K562 (cell line): ENCODE results near the gene TOR1A. TPM values are rescaled to one million over a fixed set of nuclear protein-coding genes. Genes with fewer than 3 reads are reported as not detected.

Experiments used
- FOXK2 ChIP-seq, 2 experiments: fragments of 450-650 bp; IDR thresholded peaks in 1 of 2; conservative IDR thresholded peaks in 1 of 2; 2 replicates each; pipeline ENCODE4 v1.6.1; 2016; ENCODE audit warnings: low read depth in 2 of 2, mild to moderate bottlenecking in 1 of 2
- FUS ChIP-seq: fragments of 200-400 bp; formaldehyde crosslinking; optimal IDR thresholded peaks from 2 replicates; pipeline ENCODE3; 2017; ENCODE audit warnings: low read depth, low read length
- MEF2A ChIP-seq: IDR thresholded peaks from 2 replicates; pipeline ENCODE4 v1.6.1; 2011; ENCODE audit warnings: low read depth, mild to moderate bottlenecking, low read length, moderate library complexity; ENCODE audit not compliant: control insufficient read depth
- MEIS2 ChIP-seq: fragments of 450-650 bp; IDR thresholded peaks from 2 replicates; pipeline ENCODE4 v1.6.1; 2014; ENCODE audit warnings: mild to moderate bottlenecking; ENCODE audit not compliant: partially characterized antibody
- MXI1 ChIP-seq: IDR thresholded peaks from 2 replicates; pipeline ENCODE4 v1.6.1; 2011; ENCODE audit warnings: low read depth, mild to moderate bottlenecking, improper control_type of control experiment, low read length
- NONO ChIP-seq, 2 experiments: fragments of 200-400 bp in 1 of 2; fragments of 450-650 bp in 1 of 2; formaldehyde crosslinking in 1 of 2; IDR thresholded peaks; 2 replicates each; pipeline ENCODE4 v1.6.1; 2017; ENCODE audit warnings: low read depth in 2 of 2, mild to moderate bottlenecking in 2 of 2, moderate library complexity in 2 of 2, low read length in 1 of 2
- RBFOX2 ChIP-seq: fragments of 200-400 bp; formaldehyde crosslinking; IDR thresholded peaks from 2 replicates; pipeline ENCODE4 v1.6.1; 2017; ENCODE audit warnings: low read depth, mild to moderate bottlenecking, low read length, moderate library complexity
- SAP30 ChIP-seq: fragments of 200-600 bp; sonication (generic); IDR thresholded peaks from 2 replicates; pipeline ENCODE4 v1.6.1; 2012; ENCODE audit warnings: borderline replicate concordance, low read depth, mild to moderate bottlenecking, moderate library complexity, low read length, control low read depth, inconsistent platforms; ENCODE audit not compliant: insufficient read depth, poor library complexity, severe bottlenecking
- TEAD1 ChIP-seq, 2 experiments: fragments of 450-650 bp in 1 of 2; sonication (generic) in 1 of 2; formaldehyde crosslinking; IDR thresholded peaks; 2 replicates each; pipeline versions ENCODE4 v1.4.0 to v1.8.0; 2020 to 2022; ENCODE audit warnings: mild to moderate bottlenecking in 2 of 2, missing genetic modification reagents in 1 of 2
- ZEB2 ChIP-seq: fragments of 450-650 bp; IDR thresholded peaks from 2 replicates; pipeline ENCODE4 v1.6.1; 2016
- ZFP1 ChIP-seq: fragments of 450-650 bp; formaldehyde crosslinking; IDR thresholded peaks from 2 replicates; pipeline ENCODE4 v1.4.0; 2020; ENCODE audit warnings: mild to moderate bottlenecking, mixed read lengths
- ZNF3 ChIP-seq: fragments of 250-450 bp; sonication (Bioruptor Pico); IDR thresholded peaks from 2 replicates; pipeline ENCODE4 v1.5.0; 2021; ENCODE audit warnings: mild to moderate bottlenecking, moderate library complexity
- ZNF695 ChIP-seq: fragments of 450-650 bp; formaldehyde crosslinking; IDR thresholded peaks from 2 replicates; pipeline ENCODE4 v1.4.0; 2020; ENCODE audit warnings: mild to moderate bottlenecking, moderate library complexity
- polyA plus RNA-seq, 8 experiments: library from polyadenylated mRNA; depleted of rRNA in 4 of 8; stranded (reverse) in 5 of 8; unstranded in 3 of 8; fragments of >200 nt; fragmentation: Nextera tagmentation in 2 of 8; fragmentation: Illumina TruSeq in 1 of 8; extraction: Ambion mirVana in 2 of 8; extraction: Trizol in 1 of 8; gene quantifications; 2 replicates each; pipeline versions ENCODE4 v1.2.1 to v1.2.3, GENCODE V29; 2011 to 2014; ENCODE audit warnings: inconsistent platforms in 1 of 8, missing spikeins in 1 of 8
- total RNA-seq, 7 experiments: library from RNA; depleted of rRNA in 6 of 7; stranded (reverse); fragments of >200 nt in 6 of 7; fragmentation: Illumina TruSeq in 2 of 7; extraction: Trizol in 2 of 7; gene quantifications; 2 replicates each; pipeline versions ENCODE4 v1.2.1 to v1.2.3, GENCODE V29; 2011 to 2021; ENCODE audit warnings: low replicate concordance in 1 of 7
- TF ChIP-seq, protein P1 (sequence below): fragments of 150-350 bp; conservative IDR thresholded peaks from 2 replicates; pipeline ENCODE4 v1.6.1; 2014; ENCODE audit warnings: low read length
- TF ChIP-seq, protein P2 (sequence below): IDR thresholded peaks from 3 replicates; pipeline ENCODE4 v1.6.1; 2011; ENCODE audit warnings: borderline replicate concordance, mild to moderate bottlenecking, moderate library complexity; ENCODE audit not compliant: insufficient read length; ENCODE audit errors: extremely low read depth
- TF ChIP-seq, protein P3 (sequence below): sonication (generic); formaldehyde crosslinking; IDR thresholded peaks from 2 replicates; pipeline ENCODE4 v1.8.0; 2022; ENCODE audit warnings: missing genetic modification reagents, mild to moderate bottlenecking, moderate library complexity, borderline replicate concordance
- TF ChIP-seq, protein P4 (sequence below), 2 experiments: IDR thresholded peaks; 2 replicates each; pipeline ENCODE4 v1.6.1; 2011; ENCODE audit warnings: borderline replicate concordance in 1 of 2, control low read depth in 1 of 2, low read depth in 1 of 2, low read length in 1 of 2, mild to moderate bottlenecking in 1 of 2, mixed read lengths in 1 of 2, moderate library complexity in 1 of 2; ENCODE audit not compliant: insufficient read depth in 1 of 2, insufficient read length in 1 of 2, poor library complexity in 1 of 2, severe bottlenecking in 1 of 2; ENCODE audit errors: extremely low read depth in 1 of 2

TOR1A gene
- total and polyA plus RNA-seq, 9 of the 15 experiments (the other 6 are each of a cell fraction or from before 2014, with no cell fraction given), result 4.5 to 85.8 (median 51.3) TPM

DNA sequence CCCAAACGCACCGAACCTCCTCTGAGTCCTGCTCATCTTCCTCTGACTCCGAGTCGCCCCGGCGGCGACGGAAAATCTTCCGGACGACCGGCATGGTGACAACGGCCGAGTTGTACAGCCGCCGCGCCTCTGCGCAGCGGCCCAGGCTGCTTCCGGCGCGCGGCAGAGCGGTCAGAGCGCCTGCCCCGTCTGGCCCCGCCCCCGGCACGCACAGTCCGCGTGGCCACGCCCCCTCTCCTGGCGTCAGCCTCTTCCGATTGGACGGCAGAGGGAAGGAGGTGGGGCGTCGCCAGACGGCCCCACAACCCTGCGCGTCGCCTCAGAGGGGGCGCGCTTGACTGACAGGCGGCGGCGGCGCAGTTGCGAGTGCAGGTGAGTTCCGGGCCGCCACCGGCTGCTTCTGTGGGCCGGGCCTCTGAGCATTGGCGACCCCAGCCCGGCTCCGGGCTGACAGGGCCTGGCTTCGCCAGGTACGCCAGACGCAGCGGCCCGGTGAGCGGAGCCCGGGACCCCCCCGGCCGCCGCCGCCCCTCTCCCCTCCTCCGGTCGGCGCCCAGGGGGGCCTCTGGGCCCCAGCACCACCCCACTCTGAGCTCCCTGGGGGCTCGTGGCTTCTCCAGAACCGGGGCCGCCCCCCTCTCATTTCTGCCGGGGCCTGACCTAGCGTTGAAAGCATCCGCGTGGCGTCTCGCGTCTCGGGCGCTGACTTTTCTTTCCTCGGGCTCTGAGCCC, 11.4 kb upstream of the TOR1A start, which contains the start of the genes C9orf78 and USP20 (continued):
- TF ChIP-seq, protein P1, sequence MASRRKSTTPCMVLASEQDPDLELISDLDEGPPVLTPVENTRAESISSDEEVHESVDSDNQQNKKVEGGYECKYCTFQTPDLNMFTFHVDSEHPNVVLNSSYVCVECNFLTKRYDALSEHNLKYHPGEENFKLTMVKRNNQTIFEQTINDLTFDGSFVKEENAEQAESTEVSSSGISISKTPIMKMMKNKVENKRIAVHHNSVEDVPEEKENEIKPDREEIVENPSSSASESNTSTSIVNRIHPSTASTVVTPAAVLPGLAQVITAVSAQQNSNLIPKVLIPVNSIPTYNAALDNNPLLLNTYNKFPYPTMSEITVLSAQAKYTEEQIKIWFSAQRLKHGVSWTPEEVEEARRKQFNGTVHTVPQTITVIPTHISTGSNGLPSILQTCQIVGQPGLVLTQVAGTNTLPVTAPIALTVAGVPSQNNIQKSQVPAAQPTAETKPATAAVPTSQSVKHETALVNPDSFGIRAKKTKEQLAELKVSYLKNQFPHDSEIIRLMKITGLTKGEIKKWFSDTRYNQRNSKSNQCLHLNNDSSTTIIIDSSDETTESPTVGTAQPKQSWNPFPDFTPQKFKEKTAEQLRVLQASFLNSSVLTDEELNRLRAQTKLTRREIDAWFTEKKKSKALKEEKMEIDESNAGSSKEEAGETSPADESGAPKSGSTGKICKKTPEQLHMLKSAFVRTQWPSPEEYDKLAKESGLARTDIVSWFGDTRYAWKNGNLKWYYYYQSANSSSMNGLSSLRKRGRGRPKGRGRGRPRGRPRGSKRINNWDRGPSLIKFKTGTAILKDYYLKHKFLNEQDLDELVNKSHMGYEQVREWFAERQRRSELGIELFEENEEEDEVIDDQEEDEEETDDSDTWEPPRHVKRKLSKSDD, result 0 out of 2 replicates have a peak, but pooled peaks have one; percentile 51
- 0 out of 4 replicates have a peak, but pooled peaks of 1 of the 2 experiments have one; percentile 40 for TF ChIP-seq TEAD1 (CRISPR knock-in tag; IDR thresholded peaks at IDR 0.05)
- peak; percentile 93 for TF ChIP-seq MEIS2
- TF ChIP-seq RBFOX2, result peak; percentile 95
- TF ChIP-seq, protein P2, sequence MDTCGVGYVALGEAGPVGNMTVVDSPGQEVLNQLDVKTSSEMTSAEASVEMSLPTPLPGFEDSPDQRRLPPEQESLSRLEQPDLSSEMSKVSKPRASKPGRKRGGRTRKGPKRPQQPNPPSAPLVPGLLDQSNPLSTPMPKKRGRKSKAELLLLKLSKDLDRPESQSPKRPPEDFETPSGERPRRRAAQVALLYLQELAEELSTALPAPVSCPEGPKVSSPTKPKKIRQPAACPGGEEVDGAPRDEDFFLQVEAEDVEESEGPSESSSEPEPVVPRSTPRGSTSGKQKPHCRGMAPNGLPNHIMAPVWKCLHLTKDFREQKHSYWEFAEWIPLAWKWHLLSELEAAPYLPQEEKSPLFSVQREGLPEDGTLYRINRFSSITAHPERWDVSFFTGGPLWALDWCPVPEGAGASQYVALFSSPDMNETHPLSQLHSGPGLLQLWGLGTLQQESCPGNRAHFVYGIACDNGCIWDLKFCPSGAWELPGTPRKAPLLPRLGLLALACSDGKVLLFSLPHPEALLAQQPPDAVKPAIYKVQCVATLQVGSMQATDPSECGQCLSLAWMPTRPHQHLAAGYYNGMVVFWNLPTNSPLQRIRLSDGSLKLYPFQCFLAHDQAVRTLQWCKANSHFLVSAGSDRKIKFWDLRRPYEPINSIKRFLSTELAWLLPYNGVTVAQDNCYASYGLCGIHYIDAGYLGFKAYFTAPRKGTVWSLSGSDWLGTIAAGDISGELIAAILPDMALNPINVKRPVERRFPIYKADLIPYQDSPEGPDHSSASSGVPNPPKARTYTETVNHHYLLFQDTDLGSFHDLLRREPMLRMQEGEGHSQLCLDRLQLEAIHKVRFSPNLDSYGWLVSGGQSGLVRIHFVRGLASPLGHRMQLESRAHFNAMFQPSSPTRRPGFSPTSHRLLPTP, result no peak
- peak; percentile 95 for TF ChIP-seq MXI1
- peak; percentile 97 for TF ChIP-seq SAP30
- TF ChIP-seq, protein P3, sequence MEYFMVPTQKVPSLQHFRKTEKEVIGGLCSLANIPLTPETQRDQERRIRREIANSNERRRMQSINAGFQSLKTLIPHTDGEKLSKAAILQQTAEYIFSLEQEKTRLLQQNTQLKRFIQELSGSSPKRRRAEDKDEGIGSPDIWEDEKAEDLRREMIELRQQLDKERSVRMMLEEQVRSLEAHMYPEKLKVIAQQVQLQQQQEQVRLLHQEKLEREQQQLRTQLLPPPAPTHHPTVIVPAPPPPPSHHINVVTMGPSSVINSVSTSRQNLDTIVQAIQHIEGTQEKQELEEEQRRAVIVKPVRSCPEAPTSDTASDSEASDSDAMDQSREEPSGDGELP (CRISPR knock-in tag), result no peak
- peak; percentile 16; the same call in 1 of the 2 replicates for TF ChIP-seq MEF2A
- TF ChIP-seq ZNF3, result no peak
- TF ChIP-seq, protein P4, sequence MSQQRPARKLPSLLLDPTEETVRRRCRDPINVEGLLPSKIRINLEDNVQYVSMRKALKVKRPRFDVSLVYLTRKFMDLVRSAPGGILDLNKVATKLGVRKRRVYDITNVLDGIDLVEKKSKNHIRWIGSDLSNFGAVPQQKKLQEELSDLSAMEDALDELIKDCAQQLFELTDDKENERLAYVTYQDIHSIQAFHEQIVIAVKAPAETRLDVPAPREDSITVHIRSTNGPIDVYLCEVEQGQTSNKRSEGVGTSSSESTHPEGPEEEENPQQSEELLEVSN (IDR thresholded peaks at IDR 0.05; ENCODE audit: borderline replicate concordance in 1 of 2, extremely low read depth in 1 of 2, insufficient read depth in 1 of 2, insufficient read length in 1 of 2, low read depth in 1 of 2, low read length in 1 of 2, poor library complexity in 1 of 2, severe bottlenecking in 1 of 2), result peak in 1 of 2 experiments; percentile 26
- peak; percentile 87 for TF ChIP-seq FUS
- peak in 1 of 2 experiments; percentile 37; a peak in 1 of 4 replicates for TF ChIP-seq NONO (IDR thresholded peaks at IDR 0.05; ENCODE audit: low read depth in 2 of 2, low read length in 1 of 2)
- TF ChIP-seq FOXK2 (conservative IDR thresholded peaks at IDR 0.05 in 1 of 2, IDR thresholded peaks at IDR 0.05 in 1 of 2; ENCODE audit: low read depth in 2 of 2), result peak; percentile 60 to 83
- 0 out of 2 replicates have a peak, but pooled peaks have one; percentile 14 for TF ChIP-seq ZEB2
- 0 out of 2 replicates have a peak, but pooled peaks have one; percentile 51 for TF ChIP-seq ZNF695
- peak; percentile 64; the same call in 1 of the 2 replicates for TF ChIP-seq ZFP1
